Right lobe of liver (tissue), 6 donors: ENCODE data around the gene A3GALT2. TPM values are rescaled to one million over a fixed set of nuclear protein-coding genes. Genes with fewer than 3 reads are reported as not detected.

Experiments used
- ATAC-seq, 4 donors: fragments of 200-7000 bp; cut with Tn5 transposase; one replicate each; pipeline ENCODE4 v1.9.1; 2020; ENCODE audit warnings: mild to moderate bottlenecking in 4 of 4, moderate library complexity in 4 of 4
- DNase-seq, 3 donors: peaks; one replicate each; pipeline ENCODE4 v3.0.0-alpha.2; 2020
- H3K27ac ChIP-seq, 3 donors: fragments of 200-600 bp; one replicate each; pipeline ENCODE4 v1.8.0; 2022
- H3K27me3 ChIP-seq, 2 donors: fragments of 200-600 bp; one replicate each; pipeline ENCODE4 v1.8.0; 2022
- H3K36me3 ChIP-seq, 4 donors: fragments of 200-600 bp; sonication (generic) in 1 of 4; one replicate each; pipeline versions ENCODE4 v1.5.1 to v1.8.0; 2017 to 2022; ENCODE audit warnings: control low read depth in 1 of 4
- H3K4me1 ChIP-seq, 4 donors: fragments of 200-600 bp; sonication (generic) in 1 of 4; one replicate each; pipeline versions ENCODE4 v1.5.1 to v1.8.0; 2017 to 2022; ENCODE audit warnings: control low read depth in 1 of 4
- H3K4me3 ChIP-seq, 3 donors: fragments of 200-600 bp; one replicate each; pipeline ENCODE4 v1.8.0; 2022
- H3K9me3 ChIP-seq, 4 donors: fragments of 200-600 bp; sonication (generic) in 1 of 4; one replicate each; pipeline versions ENCODE4 v1.5.1 to v1.8.0; 2017 to 2022; ENCODE audit warnings: control low read depth in 1 of 4
- POLR2A ChIP-seq: fragments of 450-650 bp; IDR thresholded peaks from one replicate; pipeline ENCODE4 v1.6.1; 2017; ENCODE audit warnings: antibody characterized with exemption, mild to moderate bottlenecking
- WGBS: methylation state at CpG from one replicate; pipeline ENCODE4 v1.1.6; 2018; ENCODE audit warnings: low coverage, low lambda C conversion rate; ENCODE audit not compliant: insufficient coverage; ENCODE audit errors: missing lambda C conversion rate; 5-methylcytosine and 5-hydroxymethylcytosine counted together
- intact Hi-C, 2 donors: fragments of 100-400 bp; cut with DNase I; formaldehyde crosslinking; loops; one replicate each; pipeline versions ENCODE4 v1.11.2 to v1.14.1; 2022
- total RNA-seq, 6 experiments: library from RNA; depleted of rRNA in 2 of 6; stranded (reverse); fragments of >200 nt in 2 of 6; fragmentation: NEBNext Ultra II Directional in 3 of 6; extraction: Animal tissue kit (Norgen Biotek cat#: 25700) in 3 of 6; gene quantifications; one replicate each; pipeline versions ENCODE4 v1.1.0 to v1.2.4, GENCODE V29; 2016 to 2023
- TF ChIP-seq, protein P1 (sequence below), 4 donors: fragments of 200-600 bp in 3 of 4; fragments of 450-650 bp in 1 of 4; IDR thresholded peaks; one replicate each; pipeline versions ENCODE4 v1.5.1 to v1.8.0; 2016 to 2022; ENCODE audit warnings: antibody characterized with exemption in 4 of 4, mild to moderate bottlenecking in 2 of 4
- donor health status: DM: no; HTN: yes; CAD: no.
- donor health status: DM: no; HTN: no; CAD: no.
- donor health status: DM: no; HTN: no; CAD: no.
- donor health status: DM: no; HTN: yes; CAD: no.
- donor health status: DM: no; HTN: yes; CAD: no.

A3GALT2 gene
- total RNA-seq, 6 experiments from 2014 or later = not detected

DNA sequence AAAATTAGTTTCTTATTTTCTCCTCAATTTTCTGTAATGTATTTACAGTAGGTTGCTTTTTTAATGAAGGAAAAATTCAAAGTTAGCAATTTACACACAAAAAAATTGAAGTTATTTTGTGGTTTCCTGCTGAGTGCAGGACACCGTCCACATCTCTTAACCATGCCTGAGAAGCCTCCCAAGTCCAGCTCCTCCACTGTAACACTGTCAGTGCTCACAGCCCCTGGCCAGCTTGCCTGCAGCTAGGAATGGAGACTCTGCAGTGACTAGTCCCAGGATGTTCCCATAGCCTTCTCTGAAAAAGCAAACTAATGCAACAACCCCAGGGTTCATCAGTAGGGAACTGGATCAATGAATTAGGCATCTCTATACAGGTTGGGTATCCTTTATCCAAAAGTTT, 3.5 kb downstream of the A3GALT2 start:
- no peaks in the 10 kb centered on the region for H3K36me3 ChIP-seq
- H3K9me3 ChIP-seq = no peaks in the 10 kb centered on the region
- TF ChIP-seq, protein P1, sequence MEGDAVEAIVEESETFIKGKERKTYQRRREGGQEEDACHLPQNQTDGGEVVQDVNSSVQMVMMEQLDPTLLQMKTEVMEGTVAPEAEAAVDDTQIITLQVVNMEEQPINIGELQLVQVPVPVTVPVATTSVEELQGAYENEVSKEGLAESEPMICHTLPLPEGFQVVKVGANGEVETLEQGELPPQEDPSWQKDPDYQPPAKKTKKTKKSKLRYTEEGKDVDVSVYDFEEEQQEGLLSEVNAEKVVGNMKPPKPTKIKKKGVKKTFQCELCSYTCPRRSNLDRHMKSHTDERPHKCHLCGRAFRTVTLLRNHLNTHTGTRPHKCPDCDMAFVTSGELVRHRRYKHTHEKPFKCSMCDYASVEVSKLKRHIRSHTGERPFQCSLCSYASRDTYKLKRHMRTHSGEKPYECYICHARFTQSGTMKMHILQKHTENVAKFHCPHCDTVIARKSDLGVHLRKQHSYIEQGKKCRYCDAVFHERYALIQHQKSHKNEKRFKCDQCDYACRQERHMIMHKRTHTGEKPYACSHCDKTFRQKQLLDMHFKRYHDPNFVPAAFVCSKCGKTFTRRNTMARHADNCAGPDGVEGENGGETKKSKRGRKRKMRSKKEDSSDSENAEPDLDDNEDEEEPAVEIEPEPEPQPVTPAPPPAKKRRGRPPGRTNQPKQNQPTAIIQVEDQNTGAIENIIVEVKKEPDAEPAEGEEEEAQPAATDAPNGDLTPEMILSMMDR (IDR thresholded peaks at IDR 0.05) = no peak
- TF ChIP-seq POLR2A = no peak
- H3K27me3 ChIP-seq = no peaks in the 10 kb centered on the region
- ATAC-seq (no peak), DNase-seq (no peak)
- WGBS = 44% methylated on average over 1 of the region's 1 CpG
- intact Hi-C loops = no loop called here
- H3K4me1 ChIP-seq = no peaks in the 10 kb centered on the region
- no peak overlapping the region for H3K27ac ChIP-seq
- H3K4me3 ChIP-seq = no peak overlapping the region

DNA sequence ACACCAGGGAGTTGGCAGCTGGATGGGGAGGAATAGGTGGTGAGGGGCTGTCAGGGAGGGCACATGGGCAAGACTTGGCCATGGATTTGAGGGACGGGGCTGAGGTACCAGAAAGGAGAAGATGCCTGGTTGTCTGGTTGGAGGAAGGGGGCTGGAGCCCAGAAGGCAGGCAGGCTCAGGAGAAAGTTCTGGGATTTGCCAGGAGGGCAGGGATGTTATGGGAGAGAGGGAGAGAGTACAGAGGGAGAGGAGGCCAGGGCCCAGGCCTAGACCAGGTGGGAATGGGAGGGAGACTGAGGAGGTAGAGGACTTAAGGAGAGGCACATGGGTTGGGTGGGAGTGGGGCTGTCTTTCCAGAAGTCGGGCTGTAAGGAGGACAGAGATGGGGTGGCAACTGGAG, 4.3 kb downstream of the A3GALT2 start:
- intact Hi-C loops = no loop called here
- Histone ChIP-seq H3K27me3 (no peaks in the 10 kb centered on the region), H3K36me3 (no peaks in the 10 kb centered on the region), H3K4me1 (no peaks in the 10 kb centered on the region), H3K4me3 (no peak overlapping the region), H3K27ac (no peak overlapping the region), H3K9me3 (no peaks in the 10 kb centered on the region)
- DNase-seq (no peak), ATAC-seq (no peak)
- no CpG with 5 or more reads among the region's 2 CpGs for WGBS
- TF ChIP-seq POLR2A = no peak
- TF ChIP-seq, protein P1 (IDR thresholded peaks at IDR 0.05) = no peak

DNA sequence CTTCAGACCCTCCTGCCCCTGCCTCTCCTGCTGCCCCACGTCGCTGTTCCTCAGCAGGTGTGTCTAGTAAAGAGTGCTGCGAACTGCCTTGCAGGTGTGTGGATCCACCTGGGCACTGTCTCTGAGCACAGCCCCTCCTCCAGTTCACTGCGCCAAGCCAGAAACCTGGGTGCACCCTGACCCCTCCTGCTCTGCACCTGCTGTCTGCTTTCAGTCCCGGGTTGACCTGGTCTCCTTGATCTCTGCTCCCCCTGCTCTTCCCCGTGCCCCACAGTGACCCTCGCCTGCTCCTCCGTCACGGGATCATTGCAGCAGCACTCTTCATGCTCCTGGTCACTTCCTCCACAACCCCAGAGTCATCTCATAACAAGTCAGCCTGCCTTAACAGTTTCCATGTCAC, 6.5 kb downstream of the A3GALT2 start:
- TF ChIP-seq POLR2A = no peak
- TF ChIP-seq, protein P1 (IDR thresholded peaks at IDR 0.05) = no peak
- no peaks in the 10 kb centered on the region for H3K36me3 ChIP-seq
- intact Hi-C loops = no loop called here
- no peak for DNase-seq
- H3K27me3 ChIP-seq = no peaks in the 10 kb centered on the region
- ATAC-seq = peak in 2 of 4 donors; percentile 34 to 64
- no peaks in the 10 kb centered on the region for H3K4me1 ChIP-seq
- no peak overlapping the region for H3K27ac ChIP-seq
- H3K9me3 ChIP-seq = no peaks in the 10 kb centered on the region
- no peak overlapping the region for H3K4me3 ChIP-seq
- 85% methylated on average over 9 of the region's 9 CpGs for WGBS

DNA sequence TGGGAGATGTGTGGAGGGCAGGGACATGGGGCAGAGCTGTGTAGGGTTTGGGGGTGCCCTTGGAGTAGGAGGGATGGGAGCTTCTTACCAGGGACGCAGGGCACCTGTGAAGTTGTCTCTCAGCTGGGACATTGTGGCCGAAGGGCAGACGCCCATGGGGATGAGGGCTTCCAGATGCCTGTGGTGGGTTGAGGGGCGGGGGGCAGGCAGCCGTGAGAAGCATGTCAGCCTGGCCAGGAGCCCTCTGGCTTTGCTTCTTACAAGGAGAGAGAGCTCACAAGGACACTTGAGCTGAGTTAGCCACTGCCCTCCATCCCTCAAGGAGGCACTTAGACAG, 8.5 kb downstream of the A3GALT2 start:
- no peak for TF ChIP-seq POLR2A
- TF ChIP-seq, protein P1 (IDR thresholded peaks at IDR 0.05) = no peak
- no peaks in the 10 kb centered on the region for H3K36me3 ChIP-seq
- H3K4me1 ChIP-seq = no peaks in the 10 kb centered on the region
- intact Hi-C loops = no loop called here
- DNase-seq = no peak
- no peaks in the 10 kb centered on the region for H3K9me3 ChIP-seq
- no peak for ATAC-seq
- 0% methylated on average over 1 of the region's 5 CpGs for WGBS
- H3K27ac ChIP-seq = no peak overlapping the region
- H3K27me3 ChIP-seq = no peaks in the 10 kb centered on the region
- H3K4me3 ChIP-seq = no peak overlapping the region
